GM19452 (cell line): ENCODE data around the gene NRN1.
"Not testable (repeated sequence)": the region's sequence is repeated elsewhere in the genome, so short reads cannot be mapped to it uniquely, and the experiment has no call there.

ENCODE experiments used
- ATAC-seq: cut with Tn5 transposase; IDR thresholded peaks from one replicate; pipeline ENCODE4 v1.9.1; 2021; ENCODE audit not compliant: unreplicated experiment

NRN1 gene, protein sequence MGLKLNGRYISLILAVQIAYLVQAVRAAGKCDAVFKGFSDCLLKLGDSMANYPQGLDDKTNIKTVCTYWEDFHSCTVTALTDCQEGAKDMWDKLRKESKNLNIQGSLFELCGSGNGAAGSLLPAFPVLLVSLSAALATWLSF

DNA sequence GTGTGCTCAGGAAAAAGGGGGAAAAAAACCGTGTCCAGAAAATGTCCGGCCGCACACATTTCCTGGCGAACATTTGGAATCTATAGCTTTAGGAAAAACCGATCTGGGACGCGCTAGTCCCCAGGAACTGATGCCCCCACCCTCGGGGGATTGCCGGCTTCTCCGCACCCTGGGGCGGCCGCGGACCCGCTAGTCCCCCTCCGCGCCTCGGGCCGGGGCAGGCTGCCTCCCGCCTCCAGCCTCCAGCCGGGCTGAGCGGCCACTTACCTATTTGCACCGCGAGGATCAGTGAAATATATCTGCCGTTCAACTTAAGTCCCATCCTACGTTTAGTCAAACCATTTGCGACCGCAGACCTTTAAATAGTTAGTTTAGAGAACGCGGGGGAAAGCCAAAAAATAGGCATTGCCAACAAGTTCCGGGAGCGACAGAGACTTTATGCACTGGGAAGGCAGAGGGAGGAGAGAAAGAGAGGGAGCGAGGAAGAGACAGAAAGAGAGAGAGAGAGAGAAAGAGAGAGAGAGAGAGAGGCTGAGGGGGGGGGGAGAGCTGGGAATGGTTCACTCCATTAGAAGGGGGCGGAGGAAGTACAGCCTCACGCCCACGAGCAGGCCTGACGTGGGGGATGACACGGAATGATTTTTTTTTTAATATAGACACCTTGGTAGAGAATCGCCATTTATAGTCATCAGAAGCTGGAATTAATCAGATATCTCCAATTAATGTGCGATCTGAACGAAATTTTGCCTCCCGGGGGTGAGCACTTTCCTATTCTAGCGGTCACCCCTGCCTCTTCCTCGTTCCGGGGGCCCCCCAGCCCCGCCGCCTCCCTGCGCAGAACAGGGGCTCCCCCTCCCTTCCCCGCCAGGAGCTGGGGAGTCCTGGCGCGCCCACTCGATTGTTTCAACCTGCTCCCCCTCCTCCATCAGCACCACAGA is at the start of gene NRN1:
Gene NRN1, minus strand, starts transcription at position 498 of the 938 bp plus-strand sequence. Its CDS starts 176 bp downstream, at position 322.
- no peak for ATAC-seq

DNA sequence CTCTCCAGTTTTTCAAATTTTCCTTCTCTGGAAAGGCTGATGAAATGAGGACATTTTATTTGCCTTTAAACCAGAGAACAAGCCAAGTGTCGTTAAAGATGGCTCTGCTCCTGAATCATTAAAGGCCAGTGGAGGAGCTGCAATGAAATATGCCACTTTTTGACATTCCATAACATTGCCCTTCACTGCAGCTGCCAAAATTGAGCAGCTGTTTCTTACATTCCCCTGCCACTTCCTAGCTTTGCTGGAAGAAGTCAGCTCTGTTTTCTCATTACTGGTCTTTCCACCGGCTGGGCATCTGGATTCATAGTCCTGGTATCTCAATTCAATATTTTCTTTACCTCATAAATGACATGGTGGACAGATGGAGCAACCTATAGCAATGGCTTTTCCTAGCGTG is 45.5 kb upstream of the NRN1 start:
- ATAC-seq, result no peak

- no peak for ATAC-seq
These were observed 40.0 kb upstream of the NRN1 start for GRCh38 chr6:6046716-6047115.

DNA sequence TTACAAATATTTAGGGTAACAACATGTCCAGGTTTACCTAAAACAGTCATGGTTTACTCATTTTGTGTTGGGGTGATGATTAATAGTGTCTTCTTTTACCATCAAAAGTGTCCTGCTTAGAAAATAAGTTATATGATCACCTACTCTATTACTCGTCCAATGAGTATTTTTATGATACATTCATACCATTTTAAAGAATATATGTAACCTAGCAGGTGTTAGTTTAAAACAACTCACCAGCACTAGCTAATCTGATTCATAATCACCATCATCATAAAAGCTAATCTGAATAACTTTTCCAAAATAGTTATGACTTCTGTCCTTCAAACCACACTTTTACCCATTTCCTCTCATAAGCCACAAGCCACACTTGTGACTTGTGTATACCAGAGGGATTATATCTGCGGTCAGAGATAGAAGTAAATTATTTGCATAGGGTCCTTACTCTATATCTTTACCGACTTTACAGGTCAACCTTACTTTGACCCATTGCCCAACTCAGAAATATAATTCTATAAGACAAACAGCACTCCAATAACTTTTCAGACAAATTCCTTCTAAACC is 33.3 kb upstream of the NRN1 start:
- no peak for ATAC-seq

- ATAC-seq, result no peak
These were observed 30.5 kb upstream of the NRN1 start for GRCh38 chr6:6037179-6037578.

DNA sequence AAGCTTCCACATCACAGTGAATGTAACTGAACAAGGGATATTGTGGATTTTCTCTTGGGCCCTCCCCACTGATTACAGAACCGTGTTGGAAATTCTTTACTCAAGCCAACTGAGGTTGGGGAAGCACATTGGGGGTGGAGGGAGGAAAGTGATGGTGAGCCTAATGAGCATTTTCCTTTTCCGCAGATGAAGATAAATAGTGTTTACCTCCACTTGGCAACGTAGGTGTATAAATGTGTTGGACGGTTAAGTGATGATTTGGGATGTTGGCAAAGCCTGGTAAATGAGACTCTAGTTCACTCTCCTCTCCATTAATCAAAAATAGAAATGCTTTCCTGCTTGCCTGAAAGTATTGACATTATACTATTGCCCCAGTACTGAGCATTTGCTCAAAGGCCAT is 27.1 kb upstream of the NRN1 start:
- ATAC-seq, result no peak

DNA sequence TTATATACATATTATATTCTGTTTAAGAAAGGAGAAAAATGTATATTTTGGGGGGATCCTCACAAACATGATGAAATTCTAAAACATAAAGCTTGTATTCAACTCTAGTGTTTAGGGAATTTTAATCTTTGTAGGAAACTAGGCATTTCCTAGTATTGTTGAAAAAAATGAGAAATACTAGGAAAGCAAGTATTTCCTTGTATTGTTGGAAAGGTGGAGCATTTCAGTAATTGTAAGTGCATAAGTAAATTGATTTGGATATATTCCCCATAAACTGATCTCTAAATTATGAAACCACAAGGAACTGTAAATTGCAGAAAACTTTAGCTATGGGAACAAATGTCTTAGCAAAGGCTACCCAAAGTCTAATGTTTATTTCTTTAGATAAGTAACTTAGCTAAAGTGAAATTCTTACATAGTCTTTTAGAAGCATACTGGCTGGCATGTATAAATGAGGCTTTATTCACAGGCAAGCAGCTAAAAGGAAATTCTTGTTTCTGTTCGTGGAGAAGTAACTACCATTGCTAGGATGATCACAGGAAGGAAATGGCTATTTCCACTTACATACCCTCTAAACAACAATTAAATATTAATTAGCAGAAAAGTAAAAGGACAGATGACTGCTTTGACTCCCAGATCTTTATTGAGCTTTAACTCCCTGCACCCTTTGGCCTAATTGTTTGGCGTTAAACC is 19.9 kb upstream of the NRN1 start:
- no peak for ATAC-seq

- no peak for ATAC-seq
These were observed 19.0 kb upstream of the NRN1 start for GRCh38 chr6:6025736-6026135.

DNA sequence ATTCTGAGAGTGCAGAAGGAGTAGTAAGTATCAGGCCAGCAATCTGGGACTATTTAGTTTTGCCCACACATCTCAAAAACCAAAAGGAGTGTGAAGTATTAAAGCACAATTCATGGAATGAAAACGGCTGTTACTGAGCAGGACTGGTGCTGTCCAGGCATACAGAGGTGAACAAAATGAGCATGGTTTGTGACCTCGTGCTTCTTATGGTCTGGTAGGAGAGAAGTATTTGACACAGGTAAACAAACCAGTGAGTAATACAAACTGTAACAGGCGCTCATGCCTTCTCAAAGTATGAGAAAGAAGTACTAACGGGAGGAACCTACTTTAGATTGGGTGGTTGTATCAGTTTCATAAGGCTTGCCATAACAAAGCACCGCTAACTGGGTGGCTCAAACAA is 17.5 kb upstream of the NRN1 start:
- ATAC-seq, result no peak

GRCh38 chr6:6022841-6023240 is 16.1 kb upstream of the NRN1 start:
- not testable (repeated sequence) for ATAC-seq

DNA sequence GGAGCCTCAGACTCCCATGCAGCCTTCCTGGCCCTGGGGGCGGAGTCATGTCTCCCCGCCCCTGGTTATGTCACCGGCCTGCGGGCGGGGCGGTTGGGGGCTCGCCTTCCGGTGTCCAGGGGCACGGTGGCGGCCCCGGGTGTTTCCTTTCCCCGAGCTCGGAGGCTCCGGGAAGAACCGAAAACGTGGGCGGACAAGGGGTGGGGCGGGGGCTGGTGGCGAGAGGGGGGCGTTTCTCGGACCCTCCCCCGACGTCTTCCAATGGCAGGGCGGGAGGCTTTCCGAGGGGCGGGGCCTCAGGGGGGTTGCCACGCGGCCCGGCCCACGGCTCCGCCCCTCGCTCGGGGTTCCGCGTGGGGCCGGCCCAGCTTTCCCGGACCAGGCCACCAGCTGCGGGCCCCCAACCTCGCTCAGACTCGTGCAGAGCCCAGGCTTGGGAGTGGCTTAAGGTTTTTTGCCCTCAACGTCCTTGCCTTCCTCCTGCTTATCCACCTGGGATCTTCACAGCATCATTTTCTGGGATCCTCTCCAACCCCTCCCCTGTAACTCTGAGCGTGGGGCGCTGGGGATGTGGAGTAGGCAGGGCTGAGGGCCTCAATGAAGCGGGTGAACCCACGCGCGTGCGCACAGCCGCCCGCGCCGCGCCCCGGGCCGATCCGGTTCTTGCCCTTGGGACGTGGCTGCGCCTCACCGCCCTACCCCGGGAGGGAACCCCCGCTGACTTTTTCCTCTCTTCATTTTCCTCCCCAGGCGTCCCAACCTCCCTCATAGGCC is 2.1 kb upstream of the NRN1 start:
- ATAC-seq, result peak; percentile 79

GRCh38 chr6:6008089-6008647 is 1.4 kb upstream of the NRN1 start:
- ATAC-seq, result peak; percentile 14

GRCh38 chr6:6007366-6008088 is 802 bp upstream of the NRN1 start:
- no peak for ATAC-seq

GRCh38 chr6:6006006-6006427 is 708 bp downstream of the NRN1 start:
- ATAC-seq, result no peak

DNA sequence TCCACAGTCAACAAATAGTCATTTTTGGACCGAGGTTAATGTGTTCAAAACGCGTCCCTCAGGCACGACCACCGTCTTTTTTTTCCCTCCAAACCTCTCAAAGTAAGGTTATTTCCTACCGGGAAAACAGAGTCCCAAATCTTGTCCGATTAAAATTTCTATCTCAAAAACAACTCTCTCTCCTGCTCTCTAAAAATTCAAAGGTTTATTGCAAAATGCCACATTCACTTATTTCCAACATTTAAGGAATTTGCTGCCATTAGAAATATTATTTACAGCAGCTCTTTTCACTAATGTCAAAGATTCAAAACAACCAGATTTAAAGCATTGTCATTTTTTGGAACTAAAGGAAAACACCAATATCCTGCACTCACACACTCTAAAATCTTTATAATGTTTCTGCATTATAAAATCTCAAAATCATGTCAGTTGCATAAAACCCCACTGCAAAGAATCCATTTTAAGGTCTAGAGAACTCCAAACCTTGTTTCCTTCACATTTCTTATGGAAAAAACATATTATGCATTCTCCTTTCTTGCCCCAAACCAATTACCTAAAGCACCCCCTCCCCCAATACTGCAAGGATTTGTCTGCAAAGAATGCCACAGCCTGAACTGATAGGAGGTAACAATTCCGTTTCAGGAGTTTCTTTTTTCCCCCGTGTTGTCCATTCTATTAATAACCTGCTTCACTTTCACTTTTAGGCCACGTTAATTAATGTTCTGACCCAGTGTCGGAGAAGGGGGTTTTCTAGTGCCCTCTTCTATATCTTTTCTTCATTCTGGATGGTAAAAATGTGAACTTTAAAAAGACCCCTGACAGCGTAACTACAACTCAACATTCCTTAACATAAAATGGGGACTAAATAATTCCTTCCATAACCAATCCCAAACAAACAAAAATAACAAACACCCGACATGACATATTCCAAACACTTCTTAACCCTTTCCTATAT is 1.4 kb downstream of the NRN1 start:
- ATAC-seq, result no peak

- no peak for ATAC-seq
These were observed 2.2 kb downstream of the NRN1 start for GRCh38 chr6:6004390-6004995.

DNA sequence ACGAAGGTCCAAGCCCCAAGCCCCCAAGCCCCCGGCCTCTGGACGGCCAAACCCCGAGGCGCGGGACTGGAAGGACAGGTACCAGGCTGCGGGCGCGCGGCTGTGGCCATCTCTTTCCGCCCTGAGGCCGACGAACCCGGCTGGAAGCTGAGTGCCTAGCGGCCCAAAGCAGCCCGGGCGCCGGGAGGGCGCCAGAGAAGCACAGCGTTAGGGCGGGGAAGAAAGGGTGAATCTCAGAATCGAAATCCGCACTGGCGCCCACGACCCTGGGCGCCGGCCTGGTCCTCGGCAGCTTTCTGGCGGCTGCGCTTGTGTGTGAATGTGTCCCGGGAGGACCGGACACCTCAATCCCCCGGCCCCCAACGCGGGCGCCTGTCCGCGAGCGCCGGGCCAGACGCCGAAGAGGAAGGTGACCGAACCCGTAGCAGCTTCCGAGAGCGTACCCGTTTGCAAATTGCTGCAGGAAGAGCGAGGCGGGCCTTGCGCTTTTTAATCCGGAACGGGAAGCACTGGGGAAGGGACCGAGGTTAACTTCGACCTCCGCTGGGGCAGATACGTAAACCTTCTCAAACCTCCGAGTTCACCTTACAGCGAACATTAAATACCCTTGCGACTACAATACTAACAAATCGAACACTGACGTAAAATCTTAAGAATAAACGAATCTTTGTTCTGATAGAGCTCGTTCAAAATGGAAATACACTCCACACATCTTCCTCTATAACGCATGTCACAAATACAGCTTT is 2.9 kb downstream of the NRN1 start:
- no peak for ATAC-seq
